IMR-90 (cell line): Measurements from ENCODE around the gene THADA.

Source experiments
- CEBPB ChIP-seq: IDR thresholded peaks from 2 replicates; pipeline ENCODE4 v1.6.1; 2012; ENCODE audit warnings: low read depth, low read length, improper control_type of control experiment
- CTCF ChIP-seq: conservative IDR thresholded peaks from 2 replicates; pipeline ENCODE4 v1.5.1; 2012; ENCODE audit warnings: mild to moderate bottlenecking, low read depth, low read length, improper control_type of control experiment
- MAFK ChIP-seq: IDR thresholded peaks from 2 replicates; pipeline ENCODE4 v1.6.1; 2012; ENCODE audit warnings: low read depth, low read length, improper control_type of control experiment
- RAD21 ChIP-seq: IDR thresholded peaks from 2 replicates; pipeline ENCODE4 v1.6.1; 2012; ENCODE audit warnings: low read length, improper control_type of control experiment
- RFX5 ChIP-seq: IDR thresholded peaks from 2 replicates; pipeline ENCODE4 v1.8.0; 2012; ENCODE audit warnings: low read depth, mild to moderate bottlenecking, low read length, moderate library complexity

- no peak for TF ChIP-seq RFX5
- no peak for TF ChIP-seq CTCF
- no peak for TF ChIP-seq MAFK
- no peak for TF ChIP-seq RAD21
- TF ChIP-seq CEBPB, result no peak
Measured at GRCh38 chr2:43314299-43314927, 281.4 kb downstream of the THADA start.
